PC-3 (cell line): Measurements from ENCODE around the gene SELENOI. TPM values are rescaled to one million over a fixed set of nuclear protein-coding genes. Genes with fewer than 3 reads are reported as not detected.

ENCODE experiments used
- ATAC-seq: fragments of 200-7000 bp; cut with Tn5 transposase; 2 replicates; pipeline ENCODE4 v1.9.1; 2020; ENCODE audit warnings: mild to moderate bottlenecking, moderate library complexity
- BruUV-seq: library from RNA; stranded (reverse); fragments of 400-500 nt; replicated peaks from 2 replicates; lab custom pipeline; 2021; lab: Mats Ljungman, UMichigan
- CTCF ChIA-PET: fragments of 300-600 bp; sonication (Branson Sonifier 250); formaldehyde crosslinking; loops from one replicate; lab custom pipeline; 2022; ENCODE audit warnings: antibody characterized with exemption; lab: Charles Lee
- POLR2A ChIA-PET: fragments of 300-600 bp; sonication (Branson Sonifier 250); formaldehyde crosslinking; loops from one replicate; lab custom pipeline; 2022; ENCODE audit warnings: antibody characterized with exemption; ENCODE audit not compliant: unreplicated experiment; lab: Charles Lee
- DNase-seq: peaks from one replicate; pipeline ENCODE4 v3.0.0-alpha.2; 2015
- H2AFZ ChIP-seq: fragments of 300-600 bp; sonication (generic); 2 replicates; pipeline ENCODE4 v1.6.0; 2016; ENCODE audit warnings: antibody characterized with exemption, low read length
- H3F3A ChIP-seq: fragments of 300-600 bp; sonication (generic); one replicate; pipeline ENCODE4 v1.6.0; 2017; ENCODE audit warnings: antibody characterized with exemption, low read length, control low read depth, mild to moderate bottlenecking; ENCODE audit not compliant: unreplicated experiment
- H3K27ac ChIP-seq: fragments of 300-600 bp; sonication (generic); 2 replicates; pipeline ENCODE4 v1.5.1; 2016; ENCODE audit warnings: mild to moderate bottlenecking, low read length
- H3K27me3 ChIP-seq: fragments of 300-600 bp; sonication (generic); 2 replicates; pipeline ENCODE4 v1.6.1; 2016; ENCODE audit warnings: low read length, mixed read lengths
- H3K36me3 ChIP-seq: fragments of 300-600 bp; sonication (generic); 2 replicates; pipeline ENCODE4 v1.6.1; 2016; ENCODE audit warnings: low read depth, mixed run types, low read length, mixed read lengths
- H3K4me1 ChIP-seq: fragments of 300-600 bp; sonication (generic); 2 replicates; pipeline ENCODE4 v1.5.1; 2016; ENCODE audit warnings: low read length; ENCODE audit not compliant: insufficient read depth
- H3K4me2 ChIP-seq: fragments of 300-600 bp; sonication (generic); 2 replicates; pipeline ENCODE4 v1.6.0; 2016; ENCODE audit warnings: low read length
- H3K4me3 ChIP-seq: fragments of 300-600 bp; sonication (generic); 2 replicates; pipeline ENCODE4 v1.5.1; 2016; ENCODE audit warnings: mild to moderate bottlenecking, low read length, mixed read lengths
- H3K79me2 ChIP-seq: fragments of 300-600 bp; sonication (generic); 2 replicates; pipeline ENCODE4 v1.6.1; 2017; ENCODE audit warnings: low read length, mixed read lengths
- H3K9ac ChIP-seq: fragments of 300-600 bp; sonication (generic); 2 replicates; pipeline ENCODE4 v1.6.0; 2016; ENCODE audit warnings: mild to moderate bottlenecking, low read length
- H3K9me2 ChIP-seq: fragments of 300-600 bp; sonication (generic); replicated peaks from 2 replicates; pipeline ENCODE4 v1.6.1; 2016; ENCODE audit warnings: mixed run types, low read length, mixed read lengths
- H3K9me3 ChIP-seq: fragments of 300-600 bp; sonication (generic); 2 replicates; pipeline ENCODE4 v1.6.1; 2016; ENCODE audit warnings: low read length, mixed read lengths
- H4K20me1 ChIP-seq: fragments of 300-600 bp; sonication (generic); 2 replicates; pipeline ENCODE4 v1.6.1; 2016; ENCODE audit warnings: low read length, mixed read lengths
- CTCF ChIP-seq: fragments of 300-600 bp; sonication (generic); conservative IDR thresholded peaks from 2 replicates; pipeline ENCODE4 v1.5.1; 2017; ENCODE audit warnings: antibody characterized with exemption, low read depth, mild to moderate bottlenecking, low read length
- EZH2 ChIP-seq: fragments of 300-600 bp; sonication (generic); IDR thresholded peaks from one replicate; pipeline ENCODE4 v1.6.1; 2017; ENCODE audit warnings: antibody characterized with exemption, mild to moderate bottlenecking, low read length; ENCODE audit not compliant: unreplicated experiment
- EZH2phosphoT487 ChIP-seq: fragments of 300-600 bp; sonication (generic); IDR thresholded peaks from 2 replicates; pipeline ENCODE4 v1.6.1; 2018; ENCODE audit warnings: mild to moderate bottlenecking, antibody characterized with exemption, low read length, borderline replicate concordance
- intact Hi-C: fragments of 100-400 bp; cut with micrococcal nuclease; formaldehyde crosslinking; loops from 2 replicates; pipeline ENCODE4 v1.9.0; 2023
- total RNA-seq: library from RNA; depleted of rRNA; stranded (reverse); fragments of >200 nt; gene quantifications from 2 replicates; pipeline ENCODE4 v1.2.3, GENCODE V29; 2014; rRNA removed

SELENOI gene
- total RNA-seq, 1 experiment from 2014 or later: 22.3 TPM

GRCh38 chr2:26442301-26442700 lies 96.4 kb downstream of the SELENOI start:
- H3K4me3 ChIP-seq: no peak overlapping the region
- no peaks in the 10 kb centered on the region for H3K36me3 ChIP-seq
- ATAC-seq (no peak), DNase-seq (no peak)
- no peak overlapping the region for H3K4me2 ChIP-seq
- ChIA-PET CTCF (no interaction called here), POLR2A (no interaction called here)
- H3K27ac ChIP-seq: no peak overlapping the region
- no peaks in the 10 kb centered on the region for H3K9me3 ChIP-seq
- no peaks in the 10 kb centered on the region for H3K9me2 ChIP-seq
- H3K79me2 ChIP-seq: no peaks in the 10 kb centered on the region
- H3F3A ChIP-seq: no peaks in the 10 kb centered on the region
- no peaks in the 10 kb centered on the region for H4K20me1 ChIP-seq
- H3K4me1 ChIP-seq: no peaks in the 10 kb centered on the region
- no peak overlapping the region for H2AFZ ChIP-seq
- intact Hi-C loops: no loop called here
- TF ChIP-seq EZH2: no peak
- TF ChIP-seq EZH2phosphoT487: no peak
- no peak for TF ChIP-seq CTCF
- no peaks in the 10 kb centered on the region for H3K27me3 ChIP-seq
- H3K9ac ChIP-seq: no peak overlapping the region
- no TSS peak for BruUV-seq

- Histone ChIP-seq H3K4me3 (no peak overlapping the region), H3K4me2 (no peak overlapping the region), H3K9me2 (no peaks in the 10 kb centered on the region), H3K9me3 (no peaks in the 10 kb centered on the region), H3F3A (no peaks in the 10 kb centered on the region), H4K20me1 (no peaks in the 10 kb centered on the region), H3K9ac (no peak overlapping the region), H3K79me2 (no peaks in the 10 kb centered on the region), H2AFZ (no peak overlapping the region), H3K27ac (no peak overlapping the region), H3K36me3 (no peaks in the 10 kb centered on the region), H3K4me1 (no peaks in the 10 kb centered on the region), H3K27me3 (no peaks in the 10 kb centered on the region)
- no TSS peak for BruUV-seq
- CTCF ChIA-PET: no interaction called here
- ATAC-seq: no peak
- TF ChIP-seq EZH2phosphoT487: no peak
- no peak for TF ChIP-seq CTCF
- TF ChIP-seq EZH2: no peak
- intact Hi-C loops: no loop called here
- no peak for DNase-seq
- POLR2A ChIA-PET: no interaction called here
These were observed 96.8 kb downstream of the SELENOI start for GRCh38 chr2:26442707-26443106.

GRCh38 chr2:26444236-26444635 lies 98.3 kb downstream of the SELENOI start:
- Histone ChIP-seq H3K4me1 (no peaks in the 10 kb centered on the region), H3K27ac (no peak overlapping the region), H4K20me1 (no peaks in the 10 kb centered on the region), H3K9ac (no peak overlapping the region), H3K79me2 (no peaks in the 10 kb centered on the region), H3K36me3 (no peaks in the 10 kb centered on the region), H3F3A (no peaks in the 10 kb centered on the region), H3K4me3 (no peak overlapping the region), H3K9me3 (no peaks in the 10 kb centered on the region), H2AFZ (no peak overlapping the region), H3K27me3 (no peaks in the 10 kb centered on the region), H3K9me2 (no peaks in the 10 kb centered on the region), H3K4me2 (no peak overlapping the region)
- DNase-seq (no peak), ATAC-seq (no peak)
- no TSS peak for BruUV-seq
- CTCF ChIA-PET: no interaction called here
- no peak for TF ChIP-seq EZH2
- TF ChIP-seq EZH2phosphoT487: no peak
- no peak for TF ChIP-seq CTCF
- POLR2A ChIA-PET: no interaction called here
- intact Hi-C loops: no loop called here

Other genes starting within 250 kb of the SELENOI start
- gene GAREM2, start 173.1 kb upstream of the SELENOI start, total RNA-seq: 1.4 and 1.8 TPM in 2 replicates
- 128 and 131 TPM in 2 replicates for gene HADHA, start 101.5 kb upstream of the SELENOI start, total RNA-seq
- 58.3 and 72.3 TPM in 2 replicates for gene HADHB, start 101.2 kb upstream of the SELENOI start, total RNA-seq
- not detected in 2 replicates for gene ADGRF3, start 646 bp downstream of the SELENOI start, total RNA-seq
- gene DRC1, start 55.8 kb downstream of the SELENOI start, total RNA-seq: not detected in 2 replicates
- gene OTOF, start 132.0 kb downstream of the SELENOI start, total RNA-seq: not detected in 2 replicates